Hepatocyte (in vitro differentiated cells): ENCODE data around the gene UQCR10. TPM values are rescaled to one million over a fixed set of nuclear protein-coding genes. Genes with fewer than 3 reads are reported as not detected.

Experiments
- DNase-seq: peaks from one replicate; pipeline ENCODE4 v3.0.0-alpha.2; 2016; ENCODE audit warnings: low spot score
- H2AFZ ChIP-seq: fragments of 200-600 bp; sonication (generic); 2 replicates; pipeline ENCODE4 v1.6.0; 2016; ENCODE audit warnings: antibody characterized with exemption, mild to moderate bottlenecking
- H3K27ac ChIP-seq: fragments of 200-600 bp; sonication (generic); 2 replicates; pipeline ENCODE4 v1.5.1; 2016; ENCODE audit warnings: mild to moderate bottlenecking
- H3K27me3 ChIP-seq: fragments of 200-600 bp; sonication (generic); 2 replicates; pipeline ENCODE4 v1.6.1; 2016
- H3K36me3 ChIP-seq: fragments of 200-600 bp; sonication (generic); replicated peaks from 2 replicates; pipeline ENCODE4 v1.5.1; 2016; ENCODE audit warnings: low read depth; ENCODE audit not compliant: insufficient read depth
- H3K4me1 ChIP-seq: fragments of 200-600 bp; sonication (generic); 2 replicates; pipeline ENCODE4 v1.5.1; 2016; ENCODE audit warnings: mild to moderate bottlenecking, moderate library complexity; ENCODE audit not compliant: insufficient read depth
- H3K4me2 ChIP-seq: fragments of 200-600 bp; sonication (generic); 2 replicates; pipeline ENCODE4 v1.6.0; 2016
- H3K4me3 ChIP-seq: fragments of 200-600 bp; sonication (generic); 2 replicates; pipeline ENCODE4 v1.5.1; 2016; ENCODE audit warnings: mild to moderate bottlenecking
- H3K79me2 ChIP-seq: fragments of 200-600 bp; sonication (generic); 2 replicates; pipeline ENCODE4 v1.6.0; 2017; ENCODE audit warnings: mild to moderate bottlenecking
- H3K9me2 ChIP-seq: fragments of 200-600 bp; sonication (generic); replicated peaks from 2 replicates; pipeline ENCODE4 v1.6.0; 2017; ENCODE audit warnings: mild to moderate bottlenecking; ENCODE audit not compliant: insufficient read depth
- H3K9me3 ChIP-seq: fragments of 200-600 bp; sonication (generic); 2 replicates; pipeline ENCODE4 v1.5.1; 2016; ENCODE audit warnings: low read depth, mild to moderate bottlenecking
- H4K20me1 ChIP-seq: fragments of 200-600 bp; sonication (generic); 2 replicates; pipeline ENCODE4 v1.6.0; 2016; ENCODE audit warnings: mild to moderate bottlenecking; ENCODE audit not compliant: insufficient read depth, poor library complexity, severe bottlenecking
- EZH2 ChIP-seq: fragments of 200-600 bp; sonication (generic); IDR thresholded peaks from 2 replicates; pipeline ENCODE4 v1.6.1; 2016; ENCODE audit warnings: antibody characterized with exemption, mild to moderate bottlenecking, borderline replicate concordance
- EZH2phosphoT487 ChIP-seq: fragments of 200-600 bp; sonication (generic); IDR thresholded peaks from one replicate; pipeline ENCODE4 v1.6.1; 2018; ENCODE audit warnings: antibody characterized with exemption, mild to moderate bottlenecking, low read depth, moderate library complexity; ENCODE audit not compliant: unreplicated experiment, severe bottlenecking
- WGBS: methylation state at CpG from one replicate; pipeline ENCODE4 v1.1.6; 2016; ENCODE audit warnings: low lambda C conversion rate; ENCODE audit errors: missing lambda C conversion rate; 5-methylcytosine and 5-hydroxymethylcytosine counted together
- polyA plus RNA-seq: library from polyadenylated mRNA; unstranded; fragments of >200 nt; fragmentation: Nextera tagmentation; extraction: Ambion mirVana; gene quantifications from 2 replicates; pipeline ENCODE4 v1.2.1, GENCODE V29; 2016
- total RNA-seq: library from RNA; depleted of rRNA; stranded (reverse); fragments of >200 nt; gene quantifications from 2 replicates; pipeline ENCODE4 v1.2.3, GENCODE V29; 2014
- TF ChIP-seq, protein P1 (sequence below): fragments of 200-600 bp; sonication (generic); IDR thresholded peaks from 2 replicates; pipeline ENCODE4 v1.5.1; 2016; ENCODE audit warnings: antibody characterized with exemption, mild to moderate bottlenecking; ENCODE audit not compliant: poor library complexity

Gene UQCR10
- total and polyA plus RNA-seq, 2 experiments from 2014 or later, result 122 to 414 TPM

DNA sequence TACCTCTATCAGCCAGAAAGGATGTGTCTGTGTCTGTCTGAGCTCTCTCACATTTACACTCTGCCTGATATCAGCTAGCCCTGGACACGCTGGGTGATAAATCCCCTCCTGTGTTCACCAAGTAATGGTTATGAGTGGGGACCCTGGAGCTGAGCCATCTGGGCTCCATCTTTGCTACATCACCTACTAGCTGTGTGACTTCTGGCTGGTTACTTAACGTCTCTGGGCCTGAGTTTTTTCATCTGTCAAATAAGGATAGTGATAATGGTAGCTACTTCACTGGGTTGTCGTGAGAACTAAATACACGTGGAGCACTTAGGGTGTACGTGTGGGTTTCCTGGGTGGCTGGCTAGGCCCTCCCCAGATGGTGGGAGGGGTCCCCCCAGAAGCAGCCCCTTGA is 22.9 kb downstream of the UQCR10 start:
- WGBS, result 95% methylated on average over 5 of the region's 5 CpGs
- Histone ChIP-seq H3K9me2 (no peaks in the 10 kb centered on the region), H3K27ac (no peak overlapping the region), H3K36me3 (no peaks in the 10 kb centered on the region), H3K27me3 (no peaks in the 10 kb centered on the region), H3K4me1 (peaks cover 1% of the 10 kb centered on the region), H3K4me3 (no peak overlapping the region), H3K4me2 (no peak overlapping the region), H3K9me3 (no peaks in the 10 kb centered on the region), H2AFZ (no peak overlapping the region), H4K20me1 (no peaks in the 10 kb centered on the region), H3K79me2 (no peaks in the 10 kb centered on the region)
- DNase-seq, result no peak
- TF ChIP-seq, protein P1, sequence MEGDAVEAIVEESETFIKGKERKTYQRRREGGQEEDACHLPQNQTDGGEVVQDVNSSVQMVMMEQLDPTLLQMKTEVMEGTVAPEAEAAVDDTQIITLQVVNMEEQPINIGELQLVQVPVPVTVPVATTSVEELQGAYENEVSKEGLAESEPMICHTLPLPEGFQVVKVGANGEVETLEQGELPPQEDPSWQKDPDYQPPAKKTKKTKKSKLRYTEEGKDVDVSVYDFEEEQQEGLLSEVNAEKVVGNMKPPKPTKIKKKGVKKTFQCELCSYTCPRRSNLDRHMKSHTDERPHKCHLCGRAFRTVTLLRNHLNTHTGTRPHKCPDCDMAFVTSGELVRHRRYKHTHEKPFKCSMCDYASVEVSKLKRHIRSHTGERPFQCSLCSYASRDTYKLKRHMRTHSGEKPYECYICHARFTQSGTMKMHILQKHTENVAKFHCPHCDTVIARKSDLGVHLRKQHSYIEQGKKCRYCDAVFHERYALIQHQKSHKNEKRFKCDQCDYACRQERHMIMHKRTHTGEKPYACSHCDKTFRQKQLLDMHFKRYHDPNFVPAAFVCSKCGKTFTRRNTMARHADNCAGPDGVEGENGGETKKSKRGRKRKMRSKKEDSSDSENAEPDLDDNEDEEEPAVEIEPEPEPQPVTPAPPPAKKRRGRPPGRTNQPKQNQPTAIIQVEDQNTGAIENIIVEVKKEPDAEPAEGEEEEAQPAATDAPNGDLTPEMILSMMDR, result no peak
- TF ChIP-seq EZH2phosphoT487 (no peak), EZH2 (no peak)

DNA sequence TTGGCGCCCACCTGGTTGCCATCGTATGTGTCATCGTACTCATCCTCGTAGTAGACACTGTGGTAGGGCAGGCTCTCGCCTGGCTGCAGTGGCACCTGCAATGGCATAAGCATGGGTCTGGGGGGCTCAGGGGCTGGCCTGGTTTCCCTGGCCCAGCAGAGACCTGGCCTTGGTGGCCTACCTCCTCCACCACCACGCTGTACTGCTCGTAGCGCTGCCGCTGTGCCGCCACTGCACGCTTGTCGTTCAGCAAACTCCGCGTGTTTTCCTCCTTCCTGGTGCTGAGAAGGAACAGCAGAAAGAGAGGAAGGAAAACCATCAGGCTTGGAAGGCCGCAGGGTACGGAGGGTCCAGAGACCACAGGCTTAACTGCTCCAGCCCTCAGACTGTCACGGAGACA is 26.2 kb downstream of the UQCR10 start:
- no peaks in the 10 kb centered on the region for H3K9me2 ChIP-seq
- no peaks in the 10 kb centered on the region for H3K36me3 ChIP-seq
- H3K79me2 ChIP-seq, result no peaks in the 10 kb centered on the region
- 97% methylated on average over 17 of the region's 17 CpGs for WGBS
- H4K20me1 ChIP-seq, result no peaks in the 10 kb centered on the region
- H3K4me3 ChIP-seq, result no peak overlapping the region
- TF ChIP-seq EZH2phosphoT487, result no peak
- no peak for TF ChIP-seq EZH2
- TF ChIP-seq, protein P1, result no peak
- H3K9me3 ChIP-seq, result no peaks in the 10 kb centered on the region
- H3K27me3 ChIP-seq, result no peaks in the 10 kb centered on the region
- peaks cover 14% of the 10 kb centered on the region for H3K4me1 ChIP-seq
- H3K27ac ChIP-seq, result no peak overlapping the region
- no peak overlapping the region for H3K4me2 ChIP-seq
- no peak overlapping the region for H2AFZ ChIP-seq
- no peak for DNase-seq

DNA sequence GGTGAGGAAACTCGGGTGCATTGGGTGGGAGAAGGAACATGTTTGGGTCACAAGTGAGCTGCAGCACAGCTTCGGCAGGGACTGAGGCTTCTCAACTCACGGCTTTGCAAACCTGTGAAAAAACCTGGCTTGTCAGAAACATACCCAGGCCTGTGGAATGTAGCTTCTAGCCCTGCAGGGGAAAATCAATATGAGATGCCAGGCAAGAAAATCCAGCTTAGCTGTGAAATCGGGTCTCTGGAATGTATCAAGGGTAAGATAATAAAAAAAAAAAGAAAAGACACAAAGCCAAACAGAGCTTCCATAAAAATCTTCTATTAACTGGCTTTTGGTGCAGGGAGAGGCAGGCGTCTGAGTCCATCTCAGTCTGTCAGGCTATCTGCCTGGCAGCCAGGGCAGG is 28.5 kb downstream of the UQCR10 start:
- H3K27me3 ChIP-seq, result no peaks in the 10 kb centered on the region
- DNase-seq, result no peak
- no peaks in the 10 kb centered on the region for H3K36me3 ChIP-seq
- no peaks in the 10 kb centered on the region for H3K9me2 ChIP-seq
- H3K79me2 ChIP-seq, result no peaks in the 10 kb centered on the region
- H3K9me3 ChIP-seq, result no peaks in the 10 kb centered on the region
- 39% methylated on average over 5 of the region's 5 CpGs for WGBS
- H4K20me1 ChIP-seq, result no peaks in the 10 kb centered on the region
- TF ChIP-seq EZH2phosphoT487 (no peak), EZH2 (no peak)
- TF ChIP-seq, protein P1, result no peak
- no peak overlapping the region for H3K27ac ChIP-seq
- no peak overlapping the region for H3K4me3 ChIP-seq
- H2AFZ ChIP-seq, result no peak overlapping the region
- peaks cover 27% of the 10 kb centered on the region for H3K4me1 ChIP-seq
- H3K4me2 ChIP-seq, result no peak overlapping the region

DNA sequence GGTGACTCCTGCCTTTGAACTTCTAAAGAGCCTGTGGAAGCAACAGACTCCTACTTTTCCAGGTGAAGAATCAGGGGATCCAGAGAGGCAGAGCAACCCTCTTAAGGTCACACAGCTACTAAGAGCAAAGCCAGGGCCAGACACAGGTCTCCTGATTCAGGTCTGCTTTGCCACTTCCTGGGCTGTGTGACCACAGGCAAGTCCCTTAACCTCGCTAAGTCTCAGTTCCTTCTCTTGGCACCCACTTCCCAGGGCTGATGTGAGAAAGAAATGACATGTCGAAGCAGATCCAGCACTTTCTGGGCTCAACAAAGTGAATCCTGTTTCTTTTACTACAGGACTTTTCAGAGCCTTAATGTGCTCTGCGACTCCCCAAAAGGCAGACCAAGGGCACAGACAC is 30.2 kb downstream of the UQCR10 start:
- no peak for DNase-seq
- Histone ChIP-seq H2AFZ (no peak overlapping the region), H4K20me1 (no peaks in the 10 kb centered on the region), H3K79me2 (no peaks in the 10 kb centered on the region), H3K9me2 (no peaks in the 10 kb centered on the region), H3K4me2 (no peak overlapping the region), H3K9me3 (no peaks in the 10 kb centered on the region), H3K4me1 (peaks cover 27% of the 10 kb centered on the region), H3K4me3 (no peak overlapping the region), H3K27me3 (no peaks in the 10 kb centered on the region), H3K36me3 (no peaks in the 10 kb centered on the region), H3K27ac (no peak overlapping the region)
- no peak for TF ChIP-seq EZH2
- 87% methylated on average over 3 of the region's 3 CpGs for WGBS
